ENCODE data around the gene RALB. TPM values are rescaled to one million over a fixed set of nuclear protein-coding genes. Genes with fewer than 3 reads are reported as not detected.

The RALB gene
- polyA plus RNA-seq, 1 donor (not counting 4 experiments of a cell fraction or from before 2014, with no cell fraction given), result 80.8 TPM

GRCh38 chr2:120204022-120204405 lies 48.6 kb upstream of the RALB start:
- dilution Hi-C loops (cut with MboI; ENCODE audit: extremely low pct_ligation_motif_present, low sequenced_read_pairs), result no loop called here
- H3K36me3 ChIP-seq (ENCODE audit: control insufficient read depth in 2 of 2, extremely low read depth in 1 of 2, insufficient read depth in 2 of 2, low read length in 2 of 2), result no peaks in the 10 kb centered on the region
- DNase-seq (ENCODE audit: low read depth, low spot score), result no peak
- H3K4me3 ChIP-seq (ENCODE audit: control insufficient read depth in 2 of 3, extremely low read depth in 1 of 3, insufficient read depth in 2 of 3, low read depth in 1 of 3, low read length in 3 of 3), result no peak overlapping the region
- H3K79me2 ChIP-seq (ENCODE audit: control insufficient read depth, insufficient read depth, low read length), result no peaks in the 10 kb centered on the region
- no peak for FAIRE-seq
- no peak overlapping the region for H3K9ac ChIP-seq (ENCODE audit: control insufficient read depth, extremely low read depth, insufficient read depth, low read length)
- H3K4me2 ChIP-seq (ENCODE audit: control insufficient read depth, extremely low read depth, insufficient read depth, low read depth, low read length), result no peak overlapping the region
- H4K20me1 ChIP-seq (ENCODE audit: control insufficient read depth, extremely low read depth, insufficient read depth, low read length), result no peaks in the 10 kb centered on the region
- no peak overlapping the region for H3K27ac ChIP-seq (ENCODE audit: control insufficient read depth, insufficient read depth, low read length)
- H3K9me3 ChIP-seq (ENCODE audit: control insufficient read depth, low read depth, low read length), result no peaks in the 10 kb centered on the region
- H3K4me1 ChIP-seq (ENCODE audit: control insufficient read depth, extremely low read depth, insufficient read depth, low read length), result no peaks in the 10 kb centered on the region
- TF ChIP-seq CTCF (optimal IDR thresholded peaks at IDR 0.05 in 1 of 3, IDR thresholded peaks at IDR 0.05 in 1 of 3, conservative IDR thresholded peaks at IDR 0.05 in 1 of 3; ENCODE audit: extremely low read depth in 1 of 3, insufficient read depth in 2 of 3, low read length in 3 of 3) (peak in 1 of 3 experiments; percentile 22), EZH2 (IDR thresholded peaks at IDR 0.05; ENCODE audit: low read length) (no peak)
- no peaks in the 10 kb centered on the region for H3K27me3 ChIP-seq (ENCODE audit: control insufficient read depth, extremely low read depth, insufficient read depth, low read length)
- no peaks in the 10 kb centered on the region for H3K9me1 ChIP-seq (ENCODE audit: control insufficient read depth, extremely low read depth, insufficient read depth, low read length)
- H2AFZ ChIP-seq (ENCODE audit: control insufficient read depth, low read length), result no peak overlapping the region

GRCh38 chr2:120204417-120204816 lies 48.2 kb upstream of the RALB start:
- H4K20me1 ChIP-seq (ENCODE audit: control insufficient read depth, extremely low read depth, insufficient read depth, low read length), result no peaks in the 10 kb centered on the region
- no peaks in the 10 kb centered on the region for H3K4me1 ChIP-seq (ENCODE audit: control insufficient read depth, extremely low read depth, insufficient read depth, low read length)
- H3K79me2 ChIP-seq (ENCODE audit: control insufficient read depth, insufficient read depth, low read length), result no peaks in the 10 kb centered on the region
- no peak for TF ChIP-seq EZH2 (IDR thresholded peaks at IDR 0.05; ENCODE audit: low read length)
- no peak for TF ChIP-seq CTCF (optimal IDR thresholded peaks at IDR 0.05 in 1 of 3, IDR thresholded peaks at IDR 0.05 in 1 of 3, conservative IDR thresholded peaks at IDR 0.05 in 1 of 3; ENCODE audit: extremely low read depth in 1 of 3, insufficient read depth in 2 of 3, low read length in 3 of 3)
- H3K36me3 ChIP-seq (ENCODE audit: control insufficient read depth in 2 of 2, extremely low read depth in 1 of 2, insufficient read depth in 2 of 2, low read length in 2 of 2), result no peaks in the 10 kb centered on the region
- no peak overlapping the region for H2AFZ ChIP-seq (ENCODE audit: control insufficient read depth, low read length)
- no peaks in the 10 kb centered on the region for H3K27me3 ChIP-seq (ENCODE audit: control insufficient read depth, extremely low read depth, insufficient read depth, low read length)
- no peaks in the 10 kb centered on the region for H3K9me3 ChIP-seq (ENCODE audit: control insufficient read depth, low read depth, low read length)
- FAIRE-seq (no peak), DNase-seq (ENCODE audit: low read depth, low spot score) (no peak)
- no peak overlapping the region for H3K4me2 ChIP-seq (ENCODE audit: control insufficient read depth, extremely low read depth, insufficient read depth, low read depth, low read length)
- no peak overlapping the region for H3K9ac ChIP-seq (ENCODE audit: control insufficient read depth, extremely low read depth, insufficient read depth, low read length)
- dilution Hi-C loops (cut with MboI; ENCODE audit: extremely low pct_ligation_motif_present, low sequenced_read_pairs), result no loop called here
- H3K9me1 ChIP-seq (ENCODE audit: control insufficient read depth, extremely low read depth, insufficient read depth, low read length), result no peaks in the 10 kb centered on the region
- no peak overlapping the region for H3K27ac ChIP-seq (ENCODE audit: control insufficient read depth, insufficient read depth, low read length)
- H3K4me3 ChIP-seq (ENCODE audit: control insufficient read depth in 2 of 3, extremely low read depth in 1 of 3, insufficient read depth in 2 of 3, low read depth in 1 of 3, low read length in 3 of 3), result no peak overlapping the region
